Keratinocyte (primary cell): Measurements from ENCODE around the gene SPECC1. TPM values are rescaled to one million over a fixed set of nuclear protein-coding genes. Genes with fewer than 3 reads are reported as not detected.

Source experiments
- DNase-seq: peaks from one replicate; pipeline ENCODE4 v3.0.0-alpha.2; 2011; ENCODE audit warnings: low read depth, missing footprints, low spot score
- FAIRE-seq: peaks from 2 replicates; lab custom pipeline; 2011; peaks lifted over from hg19 to GRCh38; lab: Jason Lieb, UNC
- H2AFZ ChIP-seq: 2 replicates; pipeline ENCODE4 v1.6.0; 2012; ENCODE audit warnings: low read length, control low read depth, inconsistent platforms; ENCODE audit not compliant: control insufficient read depth
- H3K27ac ChIP-seq: 2 replicates; pipeline ENCODE4 v1.5.1; 2011; ENCODE audit warnings: low read length; ENCODE audit not compliant: control insufficient read depth, insufficient read depth
- H3K27me3 ChIP-seq: 3 replicates; pipeline ENCODE4 v1.6.0; 2011; ENCODE audit warnings: low read length; ENCODE audit not compliant: control insufficient read depth, insufficient read depth; ENCODE audit errors: extremely low read depth
- H3K36me3 ChIP-seq, 2 experiments: 2 replicates in 1 of 2; 3 replicates in 1 of 2; pipeline ENCODE4 v1.5.1; 2011; ENCODE audit warnings: low read length in 2 of 2, mild to moderate bottlenecking in 1 of 2; ENCODE audit not compliant: control insufficient read depth in 2 of 2, insufficient read depth in 2 of 2; ENCODE audit errors: extremely low read depth in 1 of 2
- H3K4me1 ChIP-seq: 3 replicates; pipeline ENCODE4 v1.5.1; 2011; ENCODE audit warnings: low read length; ENCODE audit not compliant: control insufficient read depth, insufficient read depth; ENCODE audit errors: extremely low read depth
- H3K4me2 ChIP-seq: 3 replicates; pipeline ENCODE4 v1.6.0; 2011; ENCODE audit warnings: low read depth, low read length; ENCODE audit not compliant: control insufficient read depth, insufficient read depth; ENCODE audit errors: extremely low read depth
- H3K4me3 ChIP-seq, 3 experiments: fragments of 200-600 bp in 1 of 3; sonication (generic) in 1 of 3; 2 replicates in 2 of 3; 3 replicates in 1 of 3; pipeline ENCODE4 v1.5.1; 2011 to 2016; ENCODE audit warnings: low read length in 3 of 3, mild to moderate bottlenecking in 3 of 3, control low read depth in 2 of 3, inconsistent platforms in 1 of 3, low read depth in 1 of 3, mixed read lengths in 1 of 3, mixed run types in 1 of 3, moderate library complexity in 1 of 3; ENCODE audit not compliant: control insufficient read depth in 2 of 3, insufficient read depth in 2 of 3; ENCODE audit errors: extremely low read depth in 1 of 3
- H3K79me2 ChIP-seq: 2 replicates; pipeline ENCODE4 v1.6.0; 2012; ENCODE audit warnings: low read length; ENCODE audit not compliant: control insufficient read depth, insufficient read depth
- H3K9ac ChIP-seq: 3 replicates; pipeline ENCODE4 v1.6.0; 2011; ENCODE audit warnings: low read length; ENCODE audit not compliant: control insufficient read depth, insufficient read depth; ENCODE audit errors: extremely low read depth
- H3K9me1 ChIP-seq: 3 replicates; pipeline ENCODE4 v1.6.0; 2011; ENCODE audit warnings: low read length; ENCODE audit not compliant: control insufficient read depth, insufficient read depth; ENCODE audit errors: extremely low read depth
- H3K9me3 ChIP-seq: 2 replicates; pipeline ENCODE4 v1.5.1; 2012; ENCODE audit warnings: low read depth, low read length; ENCODE audit not compliant: control insufficient read depth
- H4K20me1 ChIP-seq: 3 replicates; pipeline ENCODE4 v1.6.0; 2011; ENCODE audit warnings: low read length; ENCODE audit not compliant: control insufficient read depth, insufficient read depth; ENCODE audit errors: extremely low read depth
- EZH2 ChIP-seq: IDR thresholded peaks from one replicate; pipeline ENCODE4 v1.6.1; 2012; ENCODE audit warnings: inconsistent platforms, mild to moderate bottlenecking, low read length, moderate library complexity
- dilution Hi-C: fragments of 300-500 bp; cut with MboI; formaldehyde crosslinking; loops from one replicate; pipeline ENCODE4 v1.7.0; 2020; ENCODE audit warnings: low sequenced_read_pairs; ENCODE audit not compliant: extremely low pct_ligation_motif_present
- polyA plus RNA-seq, 5 experiments: library from polyadenylated mRNA; depleted of rRNA in 3 of 5; stranded (reverse) in 3 of 5; stranded (forward) in 1 of 5; unstranded in 1 of 5; fragments of >200 nt; gene quantifications; 1 replicate in 1 of 5; 2 replicates in 3 of 5; 3 replicates in 1 of 5; pipeline versions ENCODE4 v1.2.1 to v1.2.3, GENCODE V29; 2011 to 2012; ENCODE audit warnings: missing spikeins in 2 of 5, low read depth in 1 of 5, low replicate concordance in 1 of 5
- TF ChIP-seq, protein P1 (sequence below), 3 experiments: IDR thresholded peaks in 1 of 3; conservative IDR thresholded peaks in 1 of 3; optimal IDR thresholded peaks in 1 of 3; 2 replicates in 2 of 3; 3 replicates in 1 of 3; pipeline versions ENCODE3 to v1.5.1; 2011; ENCODE audit warnings: low read length in 3 of 3, mild to moderate bottlenecking in 3 of 3, moderate library complexity in 2 of 3, control low read depth in 1 of 3, inconsistent platforms in 1 of 3; ENCODE audit not compliant: insufficient read depth in 2 of 3; ENCODE audit errors: extremely low read depth in 1 of 3

SPECC1 gene
- polyA plus RNA-seq, 1 donor (not counting 4 experiments of a cell fraction or from before 2014, with no cell fraction given), result 20.9 TPM

DNA sequence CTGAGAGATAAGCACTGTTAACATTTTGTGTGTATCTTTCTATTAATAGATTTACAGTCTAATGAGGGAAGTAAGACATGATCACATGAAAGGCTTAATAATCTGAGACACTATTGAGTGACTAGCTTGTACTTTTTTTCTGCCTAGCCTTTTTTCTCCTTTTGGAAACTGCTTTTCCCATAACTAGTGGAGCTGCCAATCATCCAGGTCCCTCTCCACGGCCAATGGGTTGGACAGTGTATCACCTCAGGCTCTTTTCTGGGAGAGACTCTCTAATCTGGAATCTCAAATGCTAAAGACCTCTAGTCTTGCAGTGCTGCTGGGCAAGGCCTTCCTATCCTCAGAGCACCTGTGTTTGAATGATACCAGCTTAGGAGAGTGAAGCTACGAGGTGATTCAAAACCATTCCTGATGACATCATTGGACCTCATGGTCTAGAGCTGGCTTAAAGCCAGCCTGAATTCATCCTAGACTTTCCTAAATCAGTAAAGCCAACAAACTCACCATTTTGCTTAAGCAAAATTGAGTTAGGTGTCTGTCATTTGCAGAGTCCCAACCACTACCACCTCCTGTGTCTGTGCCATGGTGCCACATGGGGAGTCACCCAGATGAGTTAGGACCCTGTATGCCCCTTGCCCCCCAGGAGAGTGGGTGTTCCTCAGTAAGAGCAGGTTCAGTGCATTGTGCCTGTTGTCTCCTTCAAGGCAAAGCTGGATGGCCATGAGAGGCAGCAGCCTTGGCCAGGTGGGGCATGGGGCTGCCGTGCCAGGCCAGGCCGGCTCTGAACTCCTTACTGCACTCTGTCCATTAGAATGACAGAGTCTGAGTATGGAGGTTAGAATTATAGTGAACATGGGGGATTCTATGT is 62.9 kb downstream of the SPECC1 start:
- Histone ChIP-seq H2AFZ (no peak overlapping the region), H3K79me2 (no peaks in the 10 kb centered on the region), H3K9me3 (no peaks in the 10 kb centered on the region), H4K20me1 (no peaks in the 10 kb centered on the region), H3K27ac (no peak overlapping the region), H3K4me1 (no peaks in the 10 kb centered on the region), H3K9me1 (no peaks in the 10 kb centered on the region), H3K4me2 (no peak overlapping the region), H3K9ac (no peak overlapping the region), H3K36me3 (no peaks in the 10 kb centered on the region), H3K27me3 (no peaks in the 10 kb centered on the region), H3K4me3 (no peak overlapping the region)
- DNase-seq, result no peak
- FAIRE-seq, result no peak
- TF ChIP-seq, protein P1, sequence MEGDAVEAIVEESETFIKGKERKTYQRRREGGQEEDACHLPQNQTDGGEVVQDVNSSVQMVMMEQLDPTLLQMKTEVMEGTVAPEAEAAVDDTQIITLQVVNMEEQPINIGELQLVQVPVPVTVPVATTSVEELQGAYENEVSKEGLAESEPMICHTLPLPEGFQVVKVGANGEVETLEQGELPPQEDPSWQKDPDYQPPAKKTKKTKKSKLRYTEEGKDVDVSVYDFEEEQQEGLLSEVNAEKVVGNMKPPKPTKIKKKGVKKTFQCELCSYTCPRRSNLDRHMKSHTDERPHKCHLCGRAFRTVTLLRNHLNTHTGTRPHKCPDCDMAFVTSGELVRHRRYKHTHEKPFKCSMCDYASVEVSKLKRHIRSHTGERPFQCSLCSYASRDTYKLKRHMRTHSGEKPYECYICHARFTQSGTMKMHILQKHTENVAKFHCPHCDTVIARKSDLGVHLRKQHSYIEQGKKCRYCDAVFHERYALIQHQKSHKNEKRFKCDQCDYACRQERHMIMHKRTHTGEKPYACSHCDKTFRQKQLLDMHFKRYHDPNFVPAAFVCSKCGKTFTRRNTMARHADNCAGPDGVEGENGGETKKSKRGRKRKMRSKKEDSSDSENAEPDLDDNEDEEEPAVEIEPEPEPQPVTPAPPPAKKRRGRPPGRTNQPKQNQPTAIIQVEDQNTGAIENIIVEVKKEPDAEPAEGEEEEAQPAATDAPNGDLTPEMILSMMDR (optimal IDR thresholded peaks at IDR 0.05 in 1 of 3, IDR thresholded peaks at IDR 0.05 in 1 of 3, conservative IDR thresholded peaks at IDR 0.05 in 1 of 3; ENCODE audit: extremely low read depth in 1 of 3, insufficient read depth in 2 of 3, low read length in 3 of 3), result no peak
- TF ChIP-seq EZH2, result no peak
- dilution Hi-C loops, result no loop called here

GRCh38 chr17:20072692-20072992 is 63.5 kb downstream of the SPECC1 start:
- no peak for DNase-seq
- H3K27ac ChIP-seq, result no peak overlapping the region
- H3K9ac ChIP-seq, result no peak overlapping the region
- no peaks in the 10 kb centered on the region for H3K36me3 ChIP-seq
- H3K79me2 ChIP-seq, result no peaks in the 10 kb centered on the region
- FAIRE-seq, result no peak
- H3K4me3 ChIP-seq, result no peak overlapping the region
- no peaks in the 10 kb centered on the region for H3K9me3 ChIP-seq
- dilution Hi-C loops, result no loop called here
- no peaks in the 10 kb centered on the region for H3K27me3 ChIP-seq
- TF ChIP-seq EZH2, result no peak
- TF ChIP-seq, protein P1 (optimal IDR thresholded peaks at IDR 0.05 in 1 of 3, IDR thresholded peaks at IDR 0.05 in 1 of 3, conservative IDR thresholded peaks at IDR 0.05 in 1 of 3; ENCODE audit: extremely low read depth in 1 of 3, insufficient read depth in 2 of 3, low read length in 3 of 3), result no peak
- H2AFZ ChIP-seq, result no peak overlapping the region
- no peaks in the 10 kb centered on the region for H4K20me1 ChIP-seq
- H3K4me1 ChIP-seq, result no peaks in the 10 kb centered on the region
- no peak overlapping the region for H3K4me2 ChIP-seq
- no peaks in the 10 kb centered on the region for H3K9me1 ChIP-seq
